Tibial nerve (tissue), 3 donors: ENCODE data around the gene NKX2-4.

Experiments used
- POLR2A ChIP-seq, 2 donors: fragments of 450-650 bp; IDR thresholded peaks; one replicate each; pipeline ENCODE4 v1.6.1; 2017; ENCODE audit warnings: antibody characterized with exemption in 2 of 2, mild to moderate bottlenecking in 2 of 2, moderate library complexity in 2 of 2
- TF ChIP-seq, protein P1 (sequence below), 5 experiments: fragments of 200-600 bp in 3 of 5; fragments of 450-650 bp in 2 of 5; sonication (generic) in 3 of 5; IDR thresholded peaks; one replicate each; pipeline ENCODE4 v1.5.1; 2016 to 2019; ENCODE audit warnings: antibody characterized with exemption in 5 of 5, mild to moderate bottlenecking in 3 of 5, moderate library complexity in 2 of 5

DNA sequence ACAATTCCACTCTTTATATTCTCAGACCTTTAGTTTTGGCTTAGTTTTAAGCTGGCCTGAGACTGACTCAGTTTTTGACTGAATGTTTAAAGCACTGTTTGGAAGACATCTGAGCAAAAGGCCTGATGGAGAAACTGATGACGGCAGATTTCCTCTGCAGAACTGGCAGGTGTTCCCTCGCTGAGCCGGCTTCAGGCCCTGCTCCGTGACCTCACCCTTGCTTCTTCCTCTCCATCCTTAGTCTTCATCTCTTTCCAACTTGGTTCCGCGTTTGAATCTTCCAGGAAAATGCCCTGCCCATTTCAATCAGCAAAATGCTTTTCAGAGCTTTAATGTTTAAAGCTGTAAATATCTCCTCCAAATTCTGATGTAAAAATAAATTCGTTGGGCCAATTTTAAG lies 6.6 kb downstream of the NKX2-4 start:
- no peak for TF ChIP-seq POLR2A (IDR thresholded peaks at IDR 0.05)
- TF ChIP-seq, protein P1, sequence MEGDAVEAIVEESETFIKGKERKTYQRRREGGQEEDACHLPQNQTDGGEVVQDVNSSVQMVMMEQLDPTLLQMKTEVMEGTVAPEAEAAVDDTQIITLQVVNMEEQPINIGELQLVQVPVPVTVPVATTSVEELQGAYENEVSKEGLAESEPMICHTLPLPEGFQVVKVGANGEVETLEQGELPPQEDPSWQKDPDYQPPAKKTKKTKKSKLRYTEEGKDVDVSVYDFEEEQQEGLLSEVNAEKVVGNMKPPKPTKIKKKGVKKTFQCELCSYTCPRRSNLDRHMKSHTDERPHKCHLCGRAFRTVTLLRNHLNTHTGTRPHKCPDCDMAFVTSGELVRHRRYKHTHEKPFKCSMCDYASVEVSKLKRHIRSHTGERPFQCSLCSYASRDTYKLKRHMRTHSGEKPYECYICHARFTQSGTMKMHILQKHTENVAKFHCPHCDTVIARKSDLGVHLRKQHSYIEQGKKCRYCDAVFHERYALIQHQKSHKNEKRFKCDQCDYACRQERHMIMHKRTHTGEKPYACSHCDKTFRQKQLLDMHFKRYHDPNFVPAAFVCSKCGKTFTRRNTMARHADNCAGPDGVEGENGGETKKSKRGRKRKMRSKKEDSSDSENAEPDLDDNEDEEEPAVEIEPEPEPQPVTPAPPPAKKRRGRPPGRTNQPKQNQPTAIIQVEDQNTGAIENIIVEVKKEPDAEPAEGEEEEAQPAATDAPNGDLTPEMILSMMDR (IDR thresholded peaks at IDR 0.05) = no peak
